ENCODE measurements around the gene LACTB.
A peak's percentile ranks its signal among the peaks of the same experiment; 100 is the strongest.

LACTB gene, protein sequence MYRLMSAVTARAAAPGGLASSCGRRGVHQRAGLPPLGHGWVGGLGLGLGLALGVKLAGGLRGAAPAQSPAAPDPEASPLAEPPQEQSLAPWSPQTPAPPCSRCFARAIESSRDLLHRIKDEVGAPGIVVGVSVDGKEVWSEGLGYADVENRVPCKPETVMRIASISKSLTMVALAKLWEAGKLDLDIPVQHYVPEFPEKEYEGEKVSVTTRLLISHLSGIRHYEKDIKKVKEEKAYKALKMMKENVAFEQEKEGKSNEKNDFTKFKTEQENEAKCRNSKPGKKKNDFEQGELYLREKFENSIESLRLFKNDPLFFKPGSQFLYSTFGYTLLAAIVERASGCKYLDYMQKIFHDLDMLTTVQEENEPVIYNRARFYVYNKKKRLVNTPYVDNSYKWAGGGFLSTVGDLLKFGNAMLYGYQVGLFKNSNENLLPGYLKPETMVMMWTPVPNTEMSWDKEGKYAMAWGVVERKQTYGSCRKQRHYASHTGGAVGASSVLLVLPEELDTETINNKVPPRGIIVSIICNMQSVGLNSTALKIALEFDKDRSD

GRCh38 chr15:63121382-63122001 is at the start of gene LACTB:
TSS of gene LACTB (plus strand) at chr15:63121861. CDS start at chr15:63121872, 11 bp downstream.
- DNase-seq (ENCODE audit: low read depth in 2 of 2) = peak; percentile 39 to 68

DNA sequence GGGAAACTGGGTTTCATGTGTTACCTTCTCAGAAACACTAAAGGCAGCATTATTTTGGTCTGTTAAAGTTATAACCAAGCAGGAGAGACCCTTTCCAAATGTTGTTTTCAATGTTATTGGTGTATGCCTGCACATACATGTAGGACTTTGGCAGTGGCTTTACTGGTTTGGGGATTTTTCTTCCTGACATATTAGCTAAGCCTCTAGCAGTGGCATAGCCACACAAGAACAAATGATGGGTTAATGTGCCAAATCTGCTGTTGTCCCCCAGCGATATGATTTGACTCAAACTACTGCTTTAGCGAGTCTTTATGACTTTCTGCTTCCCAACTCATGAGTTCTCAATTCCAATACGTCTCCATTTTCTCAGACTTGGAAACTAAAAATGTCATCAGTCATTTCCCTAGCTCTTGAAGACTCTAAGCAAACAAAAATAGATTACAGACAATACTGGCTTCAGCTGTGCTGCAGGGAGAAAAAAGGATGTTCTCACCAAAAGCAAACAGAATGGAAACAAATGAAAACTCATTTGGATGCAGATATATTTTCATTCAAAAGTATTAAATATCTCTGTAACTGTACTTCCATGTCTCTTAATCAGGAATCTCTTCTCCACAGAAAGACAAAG is 49.5 kb upstream of the LACTB start:
- DNase-seq (ENCODE audit: low read depth in 2 of 2) = no peak

DNA sequence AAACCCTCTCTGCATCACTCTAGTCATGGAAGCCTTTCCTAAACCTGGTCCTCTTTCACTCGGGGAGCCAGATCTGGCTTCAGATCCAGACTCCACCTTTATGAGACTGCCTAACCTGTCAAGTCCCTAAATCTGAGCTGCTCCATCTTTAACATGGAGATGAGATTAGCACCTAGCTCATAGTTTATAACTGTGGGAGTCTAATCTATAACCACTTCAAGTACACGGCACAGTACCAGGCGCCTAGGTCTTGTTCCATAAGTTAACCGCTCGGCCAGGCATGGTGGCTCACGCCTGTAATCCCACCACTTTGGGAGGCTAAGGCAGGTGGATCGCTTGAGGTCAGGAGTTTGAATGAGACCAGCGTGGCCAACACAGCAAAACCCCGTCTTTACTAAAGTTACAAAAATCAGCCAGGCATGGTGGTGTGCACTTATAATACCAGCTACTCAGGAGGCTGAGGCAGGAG is 48.8 kb upstream of the LACTB start:
- DNase-seq (ENCODE audit: low read depth in 2 of 2) = no peak

GRCh38 chr15:63073497-63074172 is 48.0 kb upstream of the LACTB start:
- DNase-seq (ENCODE audit: low read depth in 2 of 2) = no peak

- DNase-seq (ENCODE audit: low read depth in 2 of 2) = no peak
Observed at GRCh38 chr15:63075015-63075983, 46.4 kb upstream of the LACTB start.

DNA sequence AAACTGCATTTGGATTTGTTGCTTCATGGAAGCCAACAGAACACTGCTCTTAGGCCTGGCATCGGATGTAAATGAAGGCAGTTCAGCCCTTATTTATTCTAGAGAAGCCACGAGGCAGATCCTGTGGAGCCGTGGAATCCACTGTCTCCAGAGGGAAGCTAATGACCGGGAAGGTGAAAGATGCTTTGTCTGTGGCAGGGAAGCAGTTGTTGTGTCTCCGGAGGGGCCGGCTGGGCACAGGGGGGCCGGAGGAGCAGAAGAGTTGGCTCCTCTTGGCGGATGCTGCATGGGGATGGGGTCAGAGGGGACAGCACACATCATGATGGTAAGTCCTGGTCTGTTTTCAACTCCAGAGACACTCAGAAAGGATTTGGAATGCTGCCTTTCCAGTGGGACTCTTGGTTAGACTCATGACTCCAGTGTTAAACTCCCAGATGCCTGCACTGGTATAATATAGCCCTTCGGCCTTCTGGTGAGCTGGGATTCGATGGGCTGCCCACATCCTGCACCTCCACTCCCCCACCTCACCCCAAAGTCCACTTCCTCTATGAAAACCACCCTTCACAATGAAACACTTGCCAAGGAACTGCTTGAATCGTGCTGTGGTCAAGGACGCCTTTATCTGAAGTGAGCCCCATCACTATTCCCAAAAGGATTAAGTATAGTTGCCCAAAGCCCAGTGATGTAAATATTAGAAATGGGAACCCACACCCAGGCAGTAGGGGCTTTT is 45.5 kb upstream of the LACTB start:
- no peak for DNase-seq (ENCODE audit: low read depth in 2 of 2)

DNA sequence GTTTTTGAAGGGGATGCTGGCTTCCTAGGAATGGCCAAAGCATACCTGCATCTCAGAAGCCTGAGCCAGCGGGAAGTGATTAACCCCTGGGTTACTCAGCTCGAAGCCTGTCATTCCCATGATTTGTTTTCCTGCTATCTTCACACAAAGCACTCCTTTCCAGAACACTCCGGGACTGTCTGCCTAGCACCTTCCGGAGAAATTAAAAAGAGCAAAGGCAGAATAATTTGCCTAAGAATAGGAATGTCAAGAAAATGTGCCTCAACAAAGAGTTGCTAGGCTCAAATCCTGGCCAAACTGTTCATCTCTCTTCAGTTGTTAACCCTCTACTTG is 45.0 kb upstream of the LACTB start:
- DNase-seq (ENCODE audit: low read depth in 2 of 2) = no peak

GRCh38 chr15:63077952-63078351 is 43.7 kb upstream of the LACTB start:
- DNase-seq (ENCODE audit: low read depth in 2 of 2) = no peak

- no peak for DNase-seq (ENCODE audit: low read depth in 2 of 2)
Observed at GRCh38 chr15:63079947-63080626, 41.6 kb upstream of the LACTB start.

DNA sequence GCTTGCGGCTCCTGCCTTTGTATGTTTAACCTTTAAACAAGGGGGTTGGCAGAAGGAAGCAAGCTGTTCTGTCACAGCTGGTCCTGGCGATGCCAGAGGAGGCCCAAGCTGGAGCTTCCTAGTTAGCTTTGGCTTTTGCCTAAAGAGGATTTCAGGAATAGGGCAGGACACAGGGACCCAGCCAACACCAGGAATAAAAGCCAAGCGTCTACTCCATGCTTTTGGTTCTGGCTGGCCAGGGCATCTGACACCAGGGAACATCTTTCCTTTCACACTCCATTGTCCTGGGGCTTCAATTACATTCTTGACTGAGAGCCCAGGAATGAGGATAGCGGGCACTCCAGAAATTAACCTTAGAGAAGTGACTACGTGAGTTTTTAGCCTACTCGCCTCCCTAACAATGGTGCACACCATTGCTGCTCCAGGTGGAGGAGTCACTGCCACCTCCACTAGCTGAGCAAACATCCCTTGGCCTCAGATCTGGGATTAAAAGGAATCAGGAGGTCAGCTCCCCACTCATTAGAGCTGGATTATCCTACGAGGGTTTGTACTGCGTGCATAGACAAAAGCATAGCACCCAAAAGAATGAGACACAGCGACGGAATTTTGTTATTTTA is 40.9 kb upstream of the LACTB start:
- no peak for DNase-seq (ENCODE audit: low read depth in 2 of 2)

- no peak for DNase-seq (ENCODE audit: low read depth in 2 of 2)
Observed at GRCh38 chr15:63082366-63082765, 39.3 kb upstream of the LACTB start.

- no peak for DNase-seq (ENCODE audit: low read depth in 2 of 2)
Observed at GRCh38 chr15:63083044-63083443, 38.6 kb upstream of the LACTB start.

- DNase-seq (ENCODE audit: low read depth in 2 of 2) = no peak
Observed at GRCh38 chr15:63083541-63083940, 38.1 kb upstream of the LACTB start.

DNA sequence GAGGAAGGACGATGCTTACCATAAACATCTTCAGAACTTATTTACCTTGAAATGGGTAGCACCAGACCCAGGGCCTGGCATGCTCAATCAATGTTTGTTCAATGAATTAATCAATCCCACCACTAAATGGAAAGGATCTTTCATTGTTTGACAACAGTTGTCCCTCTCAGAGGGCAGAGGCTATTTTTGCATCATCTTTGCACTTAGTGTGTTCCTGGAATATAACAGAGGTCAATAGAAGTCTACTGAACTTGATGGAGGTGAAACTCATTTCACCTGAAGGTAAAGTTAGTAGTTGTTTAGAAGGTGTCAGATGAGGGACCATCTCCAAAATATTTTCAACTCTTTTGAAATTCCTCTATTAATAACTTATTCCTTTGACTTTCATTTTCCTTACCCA is 36.9 kb upstream of the LACTB start:
- DNase-seq (ENCODE audit: low read depth in 2 of 2) = no peak

GRCh38 chr15:63085289-63085688 is 36.4 kb upstream of the LACTB start:
- no peak for DNase-seq (ENCODE audit: low read depth in 2 of 2)

DNA sequence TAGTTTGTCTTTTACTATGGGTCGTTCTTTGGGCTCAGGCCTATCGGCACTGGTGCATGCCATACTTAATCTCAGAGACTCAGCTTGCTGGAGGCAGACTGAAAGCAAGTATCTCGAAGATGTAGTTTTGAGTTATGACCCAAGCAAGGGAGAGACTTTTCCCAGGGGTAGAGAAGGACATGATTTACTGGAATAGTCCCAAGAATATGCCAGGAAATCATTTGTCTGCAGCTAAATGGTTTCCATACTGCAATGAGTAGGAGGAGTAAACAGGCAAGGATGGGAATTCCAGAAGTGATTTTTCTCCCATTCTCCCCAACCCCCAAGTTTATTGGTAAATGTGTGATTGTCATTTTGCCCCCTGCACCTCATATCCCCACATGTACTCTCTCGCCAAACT is 35.4 kb upstream of the LACTB start:
- no peak for DNase-seq (ENCODE audit: low read depth in 2 of 2)

- DNase-seq (ENCODE audit: low read depth in 2 of 2) = no peak
Observed at GRCh38 chr15:63086947-63087346, 34.7 kb upstream of the LACTB start.

DNA sequence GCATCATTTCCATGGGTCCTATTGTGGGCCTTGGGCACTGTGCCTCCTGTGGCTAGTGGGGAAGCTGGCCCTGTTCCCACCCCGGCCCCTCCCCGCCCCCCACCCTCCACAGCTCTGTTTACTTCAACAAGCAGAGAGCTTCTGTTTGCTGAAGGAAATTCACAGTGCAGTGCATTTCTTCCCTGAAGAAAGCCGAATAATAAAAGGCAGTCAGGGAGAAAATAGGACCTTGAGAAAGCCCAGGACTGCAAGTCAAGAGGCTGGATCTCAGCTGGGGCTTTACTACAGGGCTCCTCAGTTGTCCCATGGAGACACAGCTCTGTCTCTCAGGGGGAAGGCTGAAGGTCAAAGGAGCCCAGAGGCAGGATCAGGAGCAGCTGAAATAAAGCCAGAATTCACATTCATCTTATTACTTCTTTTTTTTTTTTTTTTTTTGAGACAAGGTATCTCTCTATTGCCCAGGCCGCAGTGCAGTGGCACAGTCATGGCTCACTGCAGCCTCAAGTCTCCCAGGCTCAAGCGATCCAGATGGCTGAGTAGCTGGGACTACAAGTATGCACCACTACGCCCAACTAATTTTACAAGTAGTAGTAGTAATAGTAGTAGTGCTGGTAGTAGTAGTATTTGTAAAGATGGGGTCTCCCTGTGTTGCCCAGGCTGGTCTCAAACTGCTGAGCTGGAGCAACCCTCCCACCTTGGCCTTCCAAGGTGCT is 33.0 kb upstream of the LACTB start:
- no peak for DNase-seq (ENCODE audit: low read depth in 2 of 2)

All from stimulated activated CD8-positive, alpha-beta memory T cell treated with anti-CD3 and anti-CD28 coated beads, Interleukin-2, amount 100 ng/mL, for 1 hour (primary cell).